Loucy (cell line): ENCODE results near the gene DOK7.

ENCODE experiments used
- EZH2phosphoT487 ChIP-seq: fragments of 200-600 bp; IDR thresholded peaks from 2 replicates; pipeline ENCODE4 v1.6.1; 2018; ENCODE audit warnings: antibody characterized with exemption, mild to moderate bottlenecking, moderate library complexity, borderline replicate concordance
- TF ChIP-seq, protein P1 (sequence below): fragments of 200-600 bp; sonication (generic); conservative IDR thresholded peaks from 2 replicates; pipeline ENCODE4 v1.5.1; 2014; ENCODE audit warnings: mild to moderate bottlenecking, antibody characterized with exemption, low read length

DNA sequence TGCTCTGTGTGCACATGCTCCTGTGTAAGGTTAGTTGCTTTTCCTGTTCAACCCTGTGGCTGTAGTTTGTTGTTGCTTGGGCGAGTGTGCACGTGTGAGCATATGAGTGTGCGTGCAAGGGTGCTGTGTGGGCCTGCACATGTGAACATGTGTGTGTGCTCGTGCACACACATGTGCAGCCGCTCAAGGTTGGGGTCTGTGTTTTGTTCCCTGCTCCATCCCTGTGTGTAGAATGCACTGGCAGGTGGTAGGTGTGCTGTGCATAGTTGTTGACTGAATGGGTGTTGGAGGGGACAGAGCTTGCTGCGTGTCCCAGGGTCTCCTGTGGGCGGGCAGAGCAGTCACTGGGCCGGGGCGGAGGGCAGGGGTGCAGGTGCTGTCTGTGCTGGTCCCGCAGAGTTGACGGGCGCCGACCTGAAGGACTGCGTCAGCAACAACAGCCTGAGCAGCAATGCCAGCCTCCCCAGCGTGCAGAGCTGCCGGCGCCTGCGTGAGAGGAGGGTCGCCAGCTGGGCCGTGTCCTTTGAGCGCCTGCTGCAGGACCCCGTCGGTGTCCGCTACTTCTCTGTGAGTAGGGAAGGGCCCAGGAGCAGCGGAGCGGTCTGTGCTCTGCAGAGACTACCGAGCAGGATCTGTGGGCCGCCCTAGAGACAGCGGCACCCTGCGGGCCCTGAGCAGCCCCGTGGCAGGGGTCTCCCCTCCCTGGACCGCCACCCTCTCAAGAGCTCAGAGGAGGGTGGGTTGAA lies 49.3 kb upstream of the DOK7 start:
- TF ChIP-seq, protein P1, sequence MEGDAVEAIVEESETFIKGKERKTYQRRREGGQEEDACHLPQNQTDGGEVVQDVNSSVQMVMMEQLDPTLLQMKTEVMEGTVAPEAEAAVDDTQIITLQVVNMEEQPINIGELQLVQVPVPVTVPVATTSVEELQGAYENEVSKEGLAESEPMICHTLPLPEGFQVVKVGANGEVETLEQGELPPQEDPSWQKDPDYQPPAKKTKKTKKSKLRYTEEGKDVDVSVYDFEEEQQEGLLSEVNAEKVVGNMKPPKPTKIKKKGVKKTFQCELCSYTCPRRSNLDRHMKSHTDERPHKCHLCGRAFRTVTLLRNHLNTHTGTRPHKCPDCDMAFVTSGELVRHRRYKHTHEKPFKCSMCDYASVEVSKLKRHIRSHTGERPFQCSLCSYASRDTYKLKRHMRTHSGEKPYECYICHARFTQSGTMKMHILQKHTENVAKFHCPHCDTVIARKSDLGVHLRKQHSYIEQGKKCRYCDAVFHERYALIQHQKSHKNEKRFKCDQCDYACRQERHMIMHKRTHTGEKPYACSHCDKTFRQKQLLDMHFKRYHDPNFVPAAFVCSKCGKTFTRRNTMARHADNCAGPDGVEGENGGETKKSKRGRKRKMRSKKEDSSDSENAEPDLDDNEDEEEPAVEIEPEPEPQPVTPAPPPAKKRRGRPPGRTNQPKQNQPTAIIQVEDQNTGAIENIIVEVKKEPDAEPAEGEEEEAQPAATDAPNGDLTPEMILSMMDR = no peak
- no peak for TF ChIP-seq EZH2phosphoT487
